PC-3 (cell line): ENCODE data around the gene DCAKD. TPM values are rescaled to one million over a fixed set of nuclear protein-coding genes. Genes with fewer than 3 reads are reported as not detected.

Experiments used
- ATAC-seq: fragments of 200-7000 bp; cut with Tn5 transposase; 2 replicates; pipeline ENCODE4 v1.9.1; 2020; ENCODE audit warnings: mild to moderate bottlenecking, moderate library complexity
- BruUV-seq: library from RNA; stranded (reverse); fragments of 400-500 nt; replicated peaks from 2 replicates; lab custom pipeline; 2021; lab: Mats Ljungman, UMichigan
- CTCF ChIA-PET: fragments of 300-600 bp; sonication (Branson Sonifier 250); formaldehyde crosslinking; loops from one replicate; lab custom pipeline; 2022; ENCODE audit warnings: antibody characterized with exemption; lab: Charles Lee
- POLR2A ChIA-PET: fragments of 300-600 bp; sonication (Branson Sonifier 250); formaldehyde crosslinking; loops from one replicate; lab custom pipeline; 2022; ENCODE audit warnings: antibody characterized with exemption; ENCODE audit not compliant: unreplicated experiment; lab: Charles Lee
- DNase-seq: peaks from one replicate; pipeline ENCODE4 v3.0.0-alpha.2; 2015
- H2AFZ ChIP-seq: fragments of 300-600 bp; sonication (generic); 2 replicates; pipeline ENCODE4 v1.6.0; 2016; ENCODE audit warnings: antibody characterized with exemption, low read length
- H3F3A ChIP-seq: fragments of 300-600 bp; sonication (generic); one replicate; pipeline ENCODE4 v1.6.0; 2017; ENCODE audit warnings: antibody characterized with exemption, low read length, control low read depth, mild to moderate bottlenecking; ENCODE audit not compliant: unreplicated experiment
- H3K27ac ChIP-seq: fragments of 300-600 bp; sonication (generic); 2 replicates; pipeline ENCODE4 v1.5.1; 2016; ENCODE audit warnings: mild to moderate bottlenecking, low read length
- H3K27me3 ChIP-seq: fragments of 300-600 bp; sonication (generic); 2 replicates; pipeline ENCODE4 v1.6.1; 2016; ENCODE audit warnings: low read length, mixed read lengths
- H3K36me3 ChIP-seq: fragments of 300-600 bp; sonication (generic); 2 replicates; pipeline ENCODE4 v1.6.1; 2016; ENCODE audit warnings: low read depth, mixed run types, low read length, mixed read lengths
- H3K4me1 ChIP-seq: fragments of 300-600 bp; sonication (generic); 2 replicates; pipeline ENCODE4 v1.5.1; 2016; ENCODE audit warnings: low read length; ENCODE audit not compliant: insufficient read depth
- H3K4me2 ChIP-seq: fragments of 300-600 bp; sonication (generic); 2 replicates; pipeline ENCODE4 v1.6.0; 2016; ENCODE audit warnings: low read length
- H3K4me3 ChIP-seq: fragments of 300-600 bp; sonication (generic); 2 replicates; pipeline ENCODE4 v1.5.1; 2016; ENCODE audit warnings: mild to moderate bottlenecking, low read length, mixed read lengths
- H3K79me2 ChIP-seq: fragments of 300-600 bp; sonication (generic); 2 replicates; pipeline ENCODE4 v1.6.1; 2017; ENCODE audit warnings: low read length, mixed read lengths
- H3K9ac ChIP-seq: fragments of 300-600 bp; sonication (generic); 2 replicates; pipeline ENCODE4 v1.6.0; 2016; ENCODE audit warnings: mild to moderate bottlenecking, low read length
- H3K9me2 ChIP-seq: fragments of 300-600 bp; sonication (generic); replicated peaks from 2 replicates; pipeline ENCODE4 v1.6.1; 2016; ENCODE audit warnings: mixed run types, low read length, mixed read lengths
- H3K9me3 ChIP-seq: fragments of 300-600 bp; sonication (generic); 2 replicates; pipeline ENCODE4 v1.6.1; 2016; ENCODE audit warnings: low read length, mixed read lengths
- H4K20me1 ChIP-seq: fragments of 300-600 bp; sonication (generic); 2 replicates; pipeline ENCODE4 v1.6.1; 2016; ENCODE audit warnings: low read length, mixed read lengths
- CTCF ChIP-seq: fragments of 300-600 bp; sonication (generic); conservative IDR thresholded peaks from 2 replicates; pipeline ENCODE4 v1.5.1; 2017; ENCODE audit warnings: antibody characterized with exemption, low read depth, mild to moderate bottlenecking, low read length
- EZH2 ChIP-seq: fragments of 300-600 bp; sonication (generic); IDR thresholded peaks from one replicate; pipeline ENCODE4 v1.6.1; 2017; ENCODE audit warnings: antibody characterized with exemption, mild to moderate bottlenecking, low read length; ENCODE audit not compliant: unreplicated experiment
- EZH2phosphoT487 ChIP-seq: fragments of 300-600 bp; sonication (generic); IDR thresholded peaks from 2 replicates; pipeline ENCODE4 v1.6.1; 2018; ENCODE audit warnings: mild to moderate bottlenecking, antibody characterized with exemption, low read length, borderline replicate concordance
- intact Hi-C: fragments of 100-400 bp; cut with micrococcal nuclease; formaldehyde crosslinking; loops from 2 replicates; pipeline ENCODE4 v1.9.0; 2023
- total RNA-seq: library from RNA; depleted of rRNA; stranded (reverse); fragments of >200 nt; gene quantifications from 2 replicates; pipeline ENCODE4 v1.2.3, GENCODE V29; 2014

The DCAKD gene
- total RNA-seq, 1 experiment from 2014 or later = 56.2 TPM

DNA sequence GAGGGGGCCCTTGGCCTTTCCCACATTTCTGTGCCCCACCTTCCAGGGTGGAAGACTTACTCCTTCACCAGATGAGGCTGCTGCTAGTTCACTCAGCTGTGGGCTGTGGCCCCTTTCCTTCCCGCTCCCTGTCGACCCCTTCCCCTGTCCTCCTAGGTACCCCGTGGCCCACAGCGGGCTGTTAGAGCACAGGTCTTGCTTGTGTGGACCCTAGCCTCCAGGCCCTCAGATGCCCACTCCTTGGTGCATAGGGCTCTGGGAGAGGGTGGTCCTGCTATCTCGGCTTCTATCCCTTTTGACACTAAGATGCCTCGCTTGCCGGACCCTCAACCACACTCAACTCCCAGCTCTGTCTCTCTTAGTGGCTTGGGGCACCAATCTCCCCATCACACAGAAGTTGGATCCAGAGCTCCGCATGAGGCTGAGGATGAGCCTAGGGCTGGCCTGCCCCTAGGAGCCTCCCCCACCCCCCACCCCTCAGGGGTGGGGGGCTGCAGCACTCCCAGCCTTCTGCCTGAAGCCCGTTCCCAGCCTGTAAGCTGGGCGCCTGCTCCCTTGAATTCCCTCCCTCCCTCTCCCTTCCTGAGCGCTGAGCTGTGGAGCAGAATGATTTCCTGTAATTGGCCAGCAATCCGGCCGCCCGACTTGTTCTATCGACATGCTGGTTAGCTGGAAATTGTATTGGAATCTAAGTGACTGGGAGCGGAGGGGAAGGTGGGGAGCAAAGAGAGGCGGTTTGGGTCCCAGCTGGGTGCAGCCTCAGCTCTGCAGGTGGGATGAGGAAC, 30.9 kb downstream of the DCAKD start:
- CTCF ChIA-PET = interaction anchor here (1.0 to 4.9 kb wide), 4 partner anchors 100 to 245 kb away, joined by 3 to 45 read pairs (median 4); no protein-coding TSS in a partner anchor
- POLR2A ChIA-PET = interaction anchor here (0.6 kb wide), 1 partner anchor 127 kb away, joined by 3 read pairs; no protein-coding TSS in a partner anchor
- intact Hi-C loops = loop anchor here (5.0 kb wide), 1 partner anchor 118 kb away; a partner anchor contains a TSS
- DNase-seq = no peak
- no peaks in the 10 kb centered on the region for H3K9me2 ChIP-seq
- H3F3A ChIP-seq = no peaks in the 10 kb centered on the region
- no peaks in the 10 kb centered on the region for H3K9me3 ChIP-seq
- no peaks in the 10 kb centered on the region for H3K79me2 ChIP-seq
- H2AFZ ChIP-seq = no peak overlapping the region
- H3K4me1 ChIP-seq = peaks cover 19% of the 10 kb centered on the region; the same call in 1 of the 2 replicates
- no peak overlapping the region for H3K4me2 ChIP-seq
- no peak for ATAC-seq
- no peaks in the 10 kb centered on the region for H4K20me1 ChIP-seq
- H3K4me3 ChIP-seq = no peak overlapping the region
- H3K27ac ChIP-seq = no peak overlapping the region
- H3K36me3 ChIP-seq = no peaks in the 10 kb centered on the region
- no peaks in the 10 kb centered on the region for H3K27me3 ChIP-seq
- BruUV-seq = no TSS peak
- TF ChIP-seq EZH2 = no peak
- no peak for TF ChIP-seq CTCF
- no peak for TF ChIP-seq EZH2phosphoT487
- H3K9ac ChIP-seq = no peak overlapping the region

- H3K9me2 ChIP-seq = no peaks in the 10 kb centered on the region
- peaks cover 19% of the 10 kb centered on the region; the same call in 1 of the 2 replicates for H3K4me1 ChIP-seq
- ChIA-PET CTCF (interaction anchor here (0.8 to 4.9 kb wide), 4 partner anchors 72 to 118 kb away, joined by 3 to 45 read pairs (median 3); no protein-coding TSS in a partner anchor), POLR2A (interaction anchor here (0.6 kb wide), 1 partner anchor 74 kb away, joined by 3 read pairs; no protein-coding TSS in a partner anchor)
- H3K36me3 ChIP-seq = no peaks in the 10 kb centered on the region
- H2AFZ ChIP-seq = peak overlapping the region; percentile 93
- H3K9me3 ChIP-seq = no peaks in the 10 kb centered on the region
- H3K4me2 ChIP-seq = peak overlapping the region; percentile 94
- H3K27ac ChIP-seq = no peak overlapping the region
- H3K9ac ChIP-seq = peak overlapping the region; percentile 68
- H3F3A ChIP-seq = no peaks in the 10 kb centered on the region
- no TSS peak for BruUV-seq
- no peak for TF ChIP-seq EZH2
- TF ChIP-seq CTCF = peak; percentile 49
- no peak for TF ChIP-seq EZH2phosphoT487
- ATAC-seq (peak; percentile 68), DNase-seq (peak; percentile 75)
- H4K20me1 ChIP-seq = no peaks in the 10 kb centered on the region
- peak overlapping the region; percentile 72 for H3K4me3 ChIP-seq
- no peaks in the 10 kb centered on the region for H3K79me2 ChIP-seq
- no peaks in the 10 kb centered on the region for H3K27me3 ChIP-seq
- intact Hi-C loops = loop anchor here (1.0 to 5.0 kb wide), 2 partner anchors 74 to 77 kb away; no protein-coding TSS in a partner anchor
Observed at GRCh38 chr17:45018848-45019711, 32.4 kb downstream of the DCAKD start.
